ENCODE results near the gene POLR2J.
"Not testable (repeated sequence)": the region's sequence is repeated elsewhere in the genome, so short reads cannot be mapped to it uniquely, and the experiment has no call there.

The POLR2J gene

DNA sequence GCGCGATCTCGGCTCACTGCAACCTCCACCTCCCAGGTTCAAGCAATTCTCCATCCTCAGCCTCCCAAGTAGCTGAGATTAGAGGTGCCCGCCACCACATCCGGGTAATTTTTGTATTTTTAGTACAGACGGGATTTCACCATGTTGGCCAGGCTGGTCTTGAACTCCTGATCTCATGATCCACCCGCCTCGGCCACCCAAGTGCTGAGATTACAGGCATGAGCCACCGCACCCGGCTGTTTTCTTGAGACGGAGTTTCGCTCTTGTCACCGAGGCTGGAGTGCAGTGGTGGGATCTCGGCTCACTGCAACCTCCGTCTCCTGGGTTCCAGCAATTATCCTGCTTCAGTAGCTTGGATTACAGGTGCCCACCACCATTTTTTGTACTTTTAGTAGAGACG, 19.6 kb upstream of the POLR2J start:
- DNase-seq (ENCODE audit: low read depth): not testable (repeated sequence)

DNA sequence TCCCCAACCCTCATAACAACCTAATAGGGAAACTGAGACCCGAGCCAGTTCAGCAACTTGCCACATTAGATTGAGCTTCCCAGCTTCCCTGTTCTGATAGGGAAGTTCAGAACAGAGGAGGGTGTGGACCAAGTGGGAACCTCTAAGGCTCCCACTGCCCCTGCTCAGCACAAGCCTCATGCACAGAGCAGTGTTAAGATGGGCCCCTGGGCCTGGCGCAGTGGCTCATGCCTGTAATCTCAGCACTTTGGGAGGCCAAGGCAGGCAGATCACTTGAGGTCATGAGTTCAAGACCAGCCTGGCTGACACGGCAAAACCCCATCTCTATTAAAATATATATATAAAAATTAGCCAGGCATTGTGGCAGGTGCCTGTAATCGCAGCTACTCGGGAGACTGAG, 18.6 kb upstream of the POLR2J start:
- not testable (repeated sequence) for DNase-seq (ENCODE audit: low read depth); H3K4me3 ChIP-seq (ENCODE audit: control insufficient read depth, low read depth, low read length)

More for the DNA sequence above, 19.6 kb upstream of the POLR2J start:
- H3K4me3 ChIP-seq (ENCODE audit: control insufficient read depth, low read depth, low read length): not testable (repeated sequence)

DNA sequence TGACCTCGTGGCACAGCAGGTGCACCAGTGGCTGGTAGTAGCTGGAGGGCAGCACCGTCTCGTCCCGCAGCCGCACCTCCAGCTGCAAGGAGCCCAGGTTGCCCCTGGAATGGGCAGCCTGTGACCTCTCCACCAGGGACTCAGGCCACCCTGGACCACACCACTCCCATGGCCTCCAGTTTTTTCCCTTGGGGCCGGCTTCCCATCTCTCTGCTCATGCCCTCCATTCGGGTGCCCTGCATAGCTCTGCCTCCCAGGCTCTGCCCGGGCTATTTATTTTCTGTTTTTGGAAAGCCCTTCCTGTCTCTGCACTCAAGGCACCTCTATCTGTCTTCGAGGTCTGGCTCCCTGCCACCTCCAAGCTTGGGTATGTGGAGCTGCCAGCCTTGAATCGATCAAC, 18.1 kb upstream of the POLR2J start:
- not testable (repeated sequence) for H3K4me3 ChIP-seq (ENCODE audit: control insufficient read depth, low read depth, low read length); DNase-seq (ENCODE audit: low read depth)

DNA sequence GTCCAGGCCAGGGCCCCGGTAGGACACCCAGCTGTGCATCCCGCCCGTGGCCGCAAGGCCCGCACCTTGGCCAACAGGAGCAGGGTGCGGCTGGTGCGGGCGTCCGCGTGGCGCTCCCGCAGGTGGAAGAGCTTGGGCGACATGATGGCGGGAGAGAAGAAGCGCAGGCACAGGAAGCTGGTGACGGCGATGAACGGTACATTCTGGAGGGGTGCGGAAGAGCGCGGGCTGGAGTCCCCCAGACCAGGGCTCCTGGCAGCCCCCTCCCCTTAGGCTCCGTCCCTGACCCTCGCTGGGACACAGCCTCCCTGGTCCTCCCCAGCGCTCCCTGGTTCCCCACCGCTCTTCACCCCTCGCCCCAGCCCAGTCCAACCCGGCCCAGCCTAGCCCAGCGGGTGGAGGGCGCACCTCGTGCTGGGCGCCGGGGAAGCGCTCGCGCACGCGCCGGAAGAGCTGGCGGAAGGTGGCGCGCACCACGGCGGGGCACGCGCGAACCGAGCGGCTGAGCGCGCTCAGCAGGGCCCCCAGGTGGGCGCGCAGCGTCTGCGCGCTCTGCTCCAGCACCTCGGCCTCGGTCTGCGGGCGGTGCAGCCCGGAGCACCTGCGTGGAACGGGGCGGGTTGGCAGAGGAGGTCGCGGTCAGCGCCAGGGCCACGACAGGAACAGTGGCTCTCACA, 15.9 kb upstream of the POLR2J start:
- not testable (repeated sequence) for H3K4me3 ChIP-seq (ENCODE audit: control insufficient read depth, low read depth, low read length)

DNA sequence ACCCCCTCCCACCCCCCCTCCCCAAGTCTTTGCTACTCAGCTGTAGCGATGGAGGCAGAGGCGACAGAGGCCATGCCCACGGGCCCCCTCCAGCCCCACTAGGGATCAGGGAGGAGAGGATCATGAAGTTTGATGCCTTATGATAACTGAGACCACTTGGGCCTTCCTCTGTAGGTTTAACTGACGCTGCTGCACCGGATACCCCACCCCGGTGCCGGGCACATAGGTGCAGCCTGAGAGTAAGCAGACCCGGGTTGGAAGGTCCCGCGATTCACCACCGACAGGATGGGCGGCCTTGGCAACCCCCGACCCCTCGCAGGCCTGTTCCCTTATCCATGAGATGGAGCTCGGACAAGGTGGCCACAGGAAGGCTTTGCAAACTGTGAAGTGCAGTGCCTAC, 15.3 kb upstream of the POLR2J start:
- DNase-seq (ENCODE audit: low read depth); H3K4me3 ChIP-seq (ENCODE audit: control insufficient read depth, low read depth, low read length): not testable (repeated sequence)

More for the DNA sequence above, 15.9 kb upstream of the POLR2J start:
- DNase-seq (ENCODE audit: low read depth): not testable (repeated sequence)

DNA sequence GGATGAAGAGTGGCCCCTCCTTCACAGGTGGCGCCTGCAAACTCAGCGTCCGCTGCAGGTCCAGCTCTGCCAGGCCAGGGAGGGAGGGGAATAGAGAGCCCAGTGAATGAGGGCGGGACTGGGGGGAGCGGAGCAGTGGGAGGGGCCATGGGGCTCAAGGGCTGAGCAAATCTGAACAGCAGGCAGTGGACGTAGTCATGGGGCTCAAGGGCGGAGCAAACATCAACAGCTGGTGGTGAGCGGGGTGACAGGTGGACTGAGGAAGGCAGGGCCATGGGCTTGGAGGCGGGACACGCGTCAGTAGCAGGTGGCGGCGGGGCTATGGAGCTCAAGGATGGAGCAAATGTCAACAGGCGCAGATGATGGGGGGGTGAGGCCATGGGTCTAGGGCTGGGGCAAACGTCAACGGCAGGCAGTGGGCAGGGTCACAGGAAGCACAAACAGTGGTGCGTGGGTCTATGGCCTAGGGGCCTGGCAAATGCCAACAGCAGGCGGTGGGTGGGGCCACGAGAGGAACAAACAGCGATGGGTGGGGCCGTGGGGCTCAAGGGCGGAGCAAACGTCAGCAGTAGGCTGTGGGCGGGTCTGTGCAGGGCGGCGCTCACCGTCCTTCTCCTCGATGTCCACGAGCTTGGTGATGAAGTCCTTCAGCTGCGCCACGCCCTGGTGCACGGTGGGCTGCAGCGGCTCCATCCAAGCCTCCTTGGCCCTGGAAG, 14.7 kb upstream of the POLR2J start:
- DNase-seq (ENCODE audit: low read depth); H3K4me3 ChIP-seq (ENCODE audit: control insufficient read depth, low read depth, low read length): not testable (repeated sequence)

DNA sequence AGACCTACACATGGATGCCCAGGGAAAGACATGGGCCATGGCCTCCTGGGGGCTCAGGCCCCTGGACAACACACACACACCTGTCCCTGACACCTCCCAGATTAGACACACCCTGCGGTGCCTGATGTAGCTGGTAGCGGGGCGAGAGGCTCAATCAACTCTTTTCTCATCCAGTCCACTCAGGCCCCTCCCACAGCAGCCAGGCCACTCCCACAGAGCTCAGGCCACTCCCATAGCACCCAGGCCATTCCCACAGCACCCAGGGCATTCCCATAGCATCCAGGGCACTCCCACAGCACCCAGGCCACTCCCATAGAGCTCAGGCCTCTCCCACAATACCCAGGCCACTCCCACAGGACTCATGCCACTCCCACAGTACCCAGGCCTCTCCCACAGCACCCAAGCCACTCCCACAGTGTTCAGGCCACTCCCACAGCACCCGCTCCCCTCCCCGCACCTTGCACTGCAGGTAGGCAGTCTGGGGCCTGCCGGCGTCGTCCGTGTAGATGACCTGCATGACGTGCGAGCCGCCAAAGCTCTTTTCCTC, 11.9 kb upstream of the POLR2J start:
- DNase-seq (ENCODE audit: low read depth); H3K4me3 ChIP-seq (ENCODE audit: control insufficient read depth, low read depth, low read length): not testable (repeated sequence)

DNA sequence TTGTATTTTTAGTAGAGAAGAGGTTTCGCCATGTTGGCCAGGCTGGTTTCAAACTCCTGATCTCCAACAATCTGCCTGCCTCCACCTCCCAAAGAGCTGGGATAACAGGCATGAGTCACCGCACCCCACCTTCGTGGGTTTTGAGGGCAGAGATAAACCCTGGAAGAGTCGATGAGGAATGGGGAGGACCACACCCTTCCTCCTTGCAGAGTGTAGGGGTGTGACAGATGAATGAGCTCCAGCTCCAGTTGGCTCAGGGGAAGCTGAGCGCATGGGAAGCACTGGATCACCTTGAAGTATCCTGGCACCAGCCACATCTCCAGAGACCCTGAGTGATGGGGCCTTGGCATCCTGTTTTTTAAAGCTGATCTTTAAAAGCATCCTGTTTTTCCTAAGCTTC, 5.6 kb upstream of the POLR2J start:
- DNase-seq (ENCODE audit: low read depth); H3K4me3 ChIP-seq (ENCODE audit: control insufficient read depth, low read depth, low read length): not testable (repeated sequence)

DNA sequence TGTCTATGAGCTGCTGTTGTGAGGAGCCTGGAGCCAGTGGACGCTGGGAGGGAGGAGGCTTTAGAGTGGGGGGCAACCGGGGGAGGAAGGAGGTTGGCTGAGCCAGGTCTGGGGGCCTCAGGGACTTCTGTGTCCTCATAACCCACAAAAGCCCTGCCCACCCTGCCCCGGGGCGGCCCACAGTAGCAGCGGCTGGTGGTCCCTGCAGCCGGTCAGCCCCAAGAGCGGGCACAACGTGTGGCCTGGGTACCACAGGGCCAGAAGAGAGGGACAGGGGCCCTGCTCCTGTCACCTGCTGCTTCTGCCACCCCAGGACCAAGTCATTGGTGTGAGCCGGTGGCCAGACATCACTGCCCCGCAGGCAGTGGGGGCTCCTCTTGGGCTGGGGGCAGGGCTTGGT, 3.2 kb upstream of the POLR2J start:
- DNase-seq (ENCODE audit: low read depth); H3K4me3 ChIP-seq (ENCODE audit: control insufficient read depth, low read depth, low read length): not testable (repeated sequence)

DNA sequence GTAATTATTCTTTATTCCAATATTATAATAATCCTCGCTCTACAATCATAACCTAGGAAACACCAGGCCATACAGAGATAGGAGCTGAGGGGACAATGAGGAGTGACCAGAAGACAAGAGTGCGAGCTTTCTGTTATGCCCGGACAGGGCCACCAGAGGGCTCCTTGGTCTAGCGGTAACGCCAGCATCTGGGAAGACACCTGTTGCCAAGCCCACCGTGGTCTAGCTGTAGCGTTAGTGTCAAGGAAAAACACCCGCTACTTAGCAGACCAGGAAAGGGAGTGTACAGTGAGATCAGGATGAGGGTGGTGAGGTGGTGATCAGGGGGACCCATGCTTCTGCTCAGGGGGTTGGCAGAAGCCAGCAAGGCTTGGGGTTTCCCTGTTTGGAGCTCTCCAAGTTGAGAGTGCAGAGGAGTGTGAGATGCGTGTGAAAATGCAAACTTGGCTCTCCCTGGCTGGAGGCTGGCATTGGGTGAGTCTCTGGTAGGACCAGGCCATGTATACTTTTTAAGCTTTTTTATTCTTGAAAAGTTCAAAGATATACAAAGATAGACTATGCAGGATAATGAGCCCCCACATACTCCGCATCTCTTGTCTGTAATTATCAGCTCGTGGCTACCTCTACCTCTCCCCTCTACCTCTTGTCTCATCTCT, 1.4 kb upstream of the POLR2J start:
- DNase-seq (ENCODE audit: low read depth); H3K4me3 ChIP-seq (ENCODE audit: control insufficient read depth, low read depth, low read length): not testable (repeated sequence)
- TF ChIP-seq, protein P1, sequence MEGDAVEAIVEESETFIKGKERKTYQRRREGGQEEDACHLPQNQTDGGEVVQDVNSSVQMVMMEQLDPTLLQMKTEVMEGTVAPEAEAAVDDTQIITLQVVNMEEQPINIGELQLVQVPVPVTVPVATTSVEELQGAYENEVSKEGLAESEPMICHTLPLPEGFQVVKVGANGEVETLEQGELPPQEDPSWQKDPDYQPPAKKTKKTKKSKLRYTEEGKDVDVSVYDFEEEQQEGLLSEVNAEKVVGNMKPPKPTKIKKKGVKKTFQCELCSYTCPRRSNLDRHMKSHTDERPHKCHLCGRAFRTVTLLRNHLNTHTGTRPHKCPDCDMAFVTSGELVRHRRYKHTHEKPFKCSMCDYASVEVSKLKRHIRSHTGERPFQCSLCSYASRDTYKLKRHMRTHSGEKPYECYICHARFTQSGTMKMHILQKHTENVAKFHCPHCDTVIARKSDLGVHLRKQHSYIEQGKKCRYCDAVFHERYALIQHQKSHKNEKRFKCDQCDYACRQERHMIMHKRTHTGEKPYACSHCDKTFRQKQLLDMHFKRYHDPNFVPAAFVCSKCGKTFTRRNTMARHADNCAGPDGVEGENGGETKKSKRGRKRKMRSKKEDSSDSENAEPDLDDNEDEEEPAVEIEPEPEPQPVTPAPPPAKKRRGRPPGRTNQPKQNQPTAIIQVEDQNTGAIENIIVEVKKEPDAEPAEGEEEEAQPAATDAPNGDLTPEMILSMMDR (IDR thresholded peaks at IDR 0.05; ENCODE audit: control insufficient read depth, insufficient read depth, low read depth, low read length, missing control alignments): peak; percentile 39

DNA sequence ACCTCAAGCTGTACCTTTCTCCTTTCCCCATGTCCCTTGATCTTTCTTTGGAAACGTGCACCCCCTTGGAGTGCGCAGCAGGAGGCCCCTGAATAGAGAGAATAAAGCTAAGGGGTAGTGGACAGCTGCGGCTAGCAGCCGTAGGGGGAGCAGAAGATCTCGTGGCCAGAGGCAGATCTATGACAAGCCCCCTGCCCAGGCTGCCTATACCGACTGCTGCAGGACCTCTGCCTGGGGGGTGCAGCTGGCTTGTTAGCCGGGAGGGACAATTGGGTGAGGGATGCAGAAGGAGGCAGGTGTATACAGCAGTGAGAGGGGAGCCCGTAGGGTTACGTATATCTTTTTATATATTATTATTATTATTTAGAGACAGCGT, 475 bp upstream of the POLR2J start:
- not testable (repeated sequence) for H3K4me3 ChIP-seq (ENCODE audit: control insufficient read depth, low read depth, low read length); DNase-seq (ENCODE audit: low read depth)

DNA sequence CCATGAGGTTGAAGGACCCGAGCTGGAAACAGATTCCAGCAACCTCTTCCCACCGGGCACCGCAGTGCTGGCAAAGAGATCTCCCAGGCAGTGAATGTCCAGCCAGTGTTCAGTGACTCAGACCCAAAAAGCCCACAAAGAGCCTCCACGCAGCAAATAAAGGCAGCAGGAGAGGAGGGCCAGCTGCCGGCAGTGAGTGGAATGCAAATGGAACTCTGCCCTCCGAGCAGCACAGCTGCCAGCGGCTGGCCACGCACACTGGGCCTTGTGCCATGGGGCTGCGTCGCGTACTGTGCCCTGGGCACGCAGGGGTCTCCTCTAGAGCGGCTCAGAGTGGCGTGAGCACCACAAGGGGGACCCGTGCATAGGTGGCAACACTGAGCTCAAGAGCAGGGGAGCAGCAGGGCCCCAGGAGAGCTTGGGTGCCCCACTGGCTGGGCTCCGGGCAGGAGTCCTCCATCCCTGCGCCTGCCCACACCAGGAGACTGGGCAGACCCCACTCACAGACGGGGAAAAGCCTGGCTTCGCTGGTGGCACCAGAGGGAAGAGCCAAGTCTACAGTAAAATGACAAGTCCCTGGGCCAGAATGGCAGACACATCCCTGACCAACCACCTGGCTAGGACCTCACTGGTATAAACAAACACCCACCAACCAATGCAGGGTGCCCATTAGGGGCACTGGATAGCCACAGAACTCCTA, 3.8 kb downstream of the POLR2J start:
- not testable (repeated sequence) for DNase-seq (ENCODE audit: low read depth); H3K4me3 ChIP-seq (ENCODE audit: control insufficient read depth, low read depth, low read length)

DNA sequence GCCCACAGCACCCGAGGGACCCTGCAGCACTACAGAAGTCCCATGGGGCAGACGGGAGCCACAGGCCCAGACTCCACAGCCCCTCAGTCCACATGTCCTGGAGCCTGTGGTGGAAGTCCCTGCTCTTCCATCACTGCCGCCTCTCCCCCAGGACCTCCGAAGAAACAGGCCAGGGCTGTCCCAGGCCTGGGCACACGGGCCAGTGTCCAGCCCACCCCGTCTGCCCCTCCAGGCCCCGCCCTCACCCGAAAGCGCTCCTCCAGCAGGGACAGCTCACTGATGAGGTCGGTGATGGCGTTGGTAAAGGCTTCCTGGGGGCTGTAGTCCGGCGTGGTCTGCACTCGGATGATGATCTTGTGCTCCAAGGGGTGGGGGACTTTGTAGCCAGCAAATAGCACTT, 4.6 kb downstream of the POLR2J start:
- not testable (repeated sequence) for H3K4me3 ChIP-seq (ENCODE audit: control insufficient read depth, low read depth, low read length)

More for the DNA sequence above, 4.6 kb downstream of the POLR2J start:
- not testable (repeated sequence) for DNase-seq (ENCODE audit: low read depth)
